ENCODE results near the gene KDM2B.

The KDM2B gene

GRCh38 chr12:121432740-121433480 is 147.9 kb downstream of the KDM2B start:
- no peak for TF ChIP-seq CTCF (IDR thresholded peaks at IDR 0.05; ENCODE audit: low read depth, low read length)
- H3K4me3 ChIP-seq (ENCODE audit: low read depth, low read length) = no peak overlapping the region
- no peak for DNase-seq (ENCODE audit: low read depth, low spot score)
- in situ Hi-C loops (cut with HindIII; ENCODE audit: low sequenced_read_pairs) = no loop called here

- in situ Hi-C loops (cut with HindIII; ENCODE audit: low sequenced_read_pairs) = no loop called here
- H3K4me3 ChIP-seq (ENCODE audit: low read depth, low read length) = no peak overlapping the region
- TF ChIP-seq CTCF (IDR thresholded peaks at IDR 0.05; ENCODE audit: low read depth, low read length) = no peak
- DNase-seq (ENCODE audit: low read depth, low spot score) = no peak
Measured at GRCh38 chr12:121430833-121431415, 149.9 kb downstream of the KDM2B start.

- in situ Hi-C loops (cut with HindIII; ENCODE audit: low sequenced_read_pairs) = no loop called here
- no peak for DNase-seq (ENCODE audit: low read depth, low spot score)
- no peak overlapping the region for H3K4me3 ChIP-seq (ENCODE audit: low read depth, low read length)
- TF ChIP-seq CTCF (IDR thresholded peaks at IDR 0.05; ENCODE audit: low read depth, low read length) = no peak
Measured at GRCh38 chr12:121428883-121429282, 151.9 kb downstream of the KDM2B start.

GRCh38 chr12:121427556-121428050 is 153.2 kb downstream of the KDM2B start:
- TF ChIP-seq CTCF (IDR thresholded peaks at IDR 0.05; ENCODE audit: low read depth, low read length) = no peak
- H3K4me3 ChIP-seq (ENCODE audit: low read depth, low read length) = no peak overlapping the region
- no peak for DNase-seq (ENCODE audit: low read depth, low spot score)
- in situ Hi-C loops (cut with HindIII; ENCODE audit: low sequenced_read_pairs) = no loop called here

GRCh38 chr12:121424624-121424975 is 156.2 kb downstream of the KDM2B start:
- in situ Hi-C loops (cut with HindIII; ENCODE audit: low sequenced_read_pairs) = no loop called here
- DNase-seq (ENCODE audit: low read depth, low spot score) = no peak
- no peak for TF ChIP-seq CTCF (IDR thresholded peaks at IDR 0.05; ENCODE audit: low read depth, low read length)
- no peak overlapping the region for H3K4me3 ChIP-seq (ENCODE audit: low read depth, low read length)

- no peak for DNase-seq (ENCODE audit: low read depth, low spot score)
Measured at GRCh38 chr12:121423682-121424623, 156.9 kb downstream of the KDM2B start.

More at GRCh38 chr12:121423682-121424623, 156.9 kb downstream of the KDM2B start:
- no peak for TF ChIP-seq CTCF (IDR thresholded peaks at IDR 0.05; ENCODE audit: low read depth, low read length)
- in situ Hi-C loops (cut with HindIII; ENCODE audit: low sequenced_read_pairs) = no loop called here
- no peak overlapping the region for H3K4me3 ChIP-seq (ENCODE audit: low read depth, low read length)

Data from astrocyte of the spinal cord (primary cell).